ENCODE data around the gene TMEM44.

DNA sequence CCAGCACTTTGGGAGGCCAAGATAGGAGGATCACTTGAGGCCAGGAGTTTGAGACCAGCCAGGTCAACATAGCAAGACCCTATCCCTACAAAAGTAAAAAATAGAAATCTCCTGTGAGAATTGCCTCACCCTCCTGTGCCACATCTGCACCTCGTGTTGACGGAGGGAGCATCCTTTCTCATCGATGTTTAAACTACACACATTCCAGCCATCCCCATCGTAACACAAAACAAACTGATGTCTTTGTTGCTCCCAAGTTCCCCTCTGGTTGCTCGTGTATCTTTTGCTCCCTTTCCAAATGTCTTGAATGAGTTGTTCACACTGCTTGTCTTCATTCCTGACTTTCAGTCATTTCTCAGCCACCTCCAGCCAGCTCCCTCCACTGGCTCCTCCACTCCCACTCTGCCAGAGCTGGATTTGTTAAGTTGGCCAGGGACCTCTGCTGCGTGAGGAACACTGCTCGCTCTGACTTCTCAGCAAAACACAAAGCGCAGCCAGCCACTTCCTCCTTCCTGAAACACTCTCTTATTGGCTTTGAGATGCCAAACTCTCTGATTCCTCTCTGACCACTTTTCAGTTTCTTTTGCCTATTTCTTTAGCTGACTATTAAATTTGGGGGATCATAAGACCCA lies 92.8 kb downstream of the TMEM44 start:
- TF ChIP-seq YY1 (IDR thresholded peaks at IDR 0.05; ENCODE audit: insufficient read depth, insufficient read length), result no peak
- TF ChIP-seq ZNF274 (IDR thresholded peaks at IDR 0.05; ENCODE audit: low read depth, low read length), result no peak
